HepG2 (cell line): Measurements from ENCODE around the gene GRB10. TPM values are rescaled to one million over a fixed set of nuclear protein-coding genes. Genes with fewer than 3 reads are reported as not detected.

ENCODE experiments used
- ARNT2 ChIP-seq: sonication (generic); formaldehyde crosslinking; IDR thresholded peaks from 2 replicates; pipeline ENCODE4 v1.8.0; 2022; ENCODE audit warnings: mild to moderate bottlenecking, low read depth, missing genetic modification reagents, moderate library complexity
- ATF3 ChIP-seq: sonication (generic); formaldehyde crosslinking; IDR thresholded peaks from 2 replicates; pipeline ENCODE4 v1.4.0; 2020; ENCODE audit warnings: missing genetic modification reagents
- BCLAF1 ChIP-seq: fragments of 450-650 bp; IDR thresholded peaks from 2 replicates; pipeline ENCODE4 v1.6.1; 2017; ENCODE audit warnings: mild to moderate bottlenecking
- CREB1 ChIP-seq, 2 experiments: fragments of 450-650 bp in 1 of 2; IDR thresholded peaks; 2 replicates each; pipeline ENCODE4 v1.6.1; 2016 to 2017; ENCODE audit warnings: control low read depth in 1 of 2, mild to moderate bottlenecking in 1 of 2, missing compliant biosample characterization in 1 of 2, missing genetic modification characterization in 1 of 2
- EP300 ChIP-seq, 3 experiments: sonication (generic) in 1 of 3; formaldehyde crosslinking in 1 of 3; IDR thresholded peaks; 2 replicates each; pipeline versions ENCODE4 v1.5.1 to v1.6.1; 2011 to 2020; ENCODE audit warnings: low read depth in 2 of 3, low read length in 2 of 3, borderline replicate concordance in 1 of 3, improper control_type of control experiment in 1 of 3, mild to moderate bottlenecking in 1 of 3, missing genetic modification reagents in 1 of 3, moderate library complexity in 1 of 3
- FOXP4 ChIP-seq: sonication (generic); formaldehyde crosslinking; IDR thresholded peaks from 2 replicates; pipeline ENCODE4 v1.4.0; 2020; ENCODE audit warnings: missing genetic modification reagents
- MEF2D ChIP-seq: sonication (generic); formaldehyde crosslinking; IDR thresholded peaks from 2 replicates; pipeline ENCODE4 v1.5.1; 2020; ENCODE audit warnings: mild to moderate bottlenecking, missing genetic modification reagents
- RNF2 ChIP-seq: fragments of 450-650 bp; conservative IDR thresholded peaks from 2 replicates; pipeline ENCODE4 v1.6.1; 2016; ENCODE audit warnings: low read depth
- ZBTB42 ChIP-seq: sonication (generic); formaldehyde crosslinking; IDR thresholded peaks from 2 replicates; pipeline ENCODE4 v1.5.0; 2020; ENCODE audit warnings: mild to moderate bottlenecking, missing genetic modification reagents
- ZNF646 ChIP-seq: sonication (generic); formaldehyde crosslinking; IDR thresholded peaks from 2 replicates; pipeline ENCODE4 v1.9.0; 2021; ENCODE audit warnings: mild to moderate bottlenecking, missing genetic modification reagents
- ZNF768 ChIP-seq: sonication (generic); formaldehyde crosslinking; IDR thresholded peaks from 2 replicates; pipeline ENCODE4 v1.4.0; 2020; ENCODE audit warnings: missing genetic modification reagents
- ZNF776 ChIP-seq: sonication (generic); formaldehyde crosslinking; IDR thresholded peaks from 2 replicates; pipeline ENCODE4 v1.4.0; 2020; ENCODE audit warnings: mild to moderate bottlenecking, missing genetic modification reagents
- ZNF883 ChIP-seq: sonication (generic); formaldehyde crosslinking; IDR thresholded peaks from 2 replicates; pipeline ENCODE4 v1.5.1; 2020; ENCODE audit warnings: mild to moderate bottlenecking, missing genetic modification reagents; ENCODE audit errors: not compliant biosample characterization
- polyA plus RNA-seq, 8 experiments: library from polyadenylated mRNA; depleted of rRNA in 3 of 8; stranded (reverse) in 7 of 8; unstranded in 1 of 8; fragments of >200 nt; fragmentation: Illumina TruSeq in 4 of 8; extraction: Trizol in 4 of 8; gene quantifications; 2 replicates each; pipeline versions ENCODE4 v1.2.1 to v1.2.3, GENCODE V29; 2011 to 2016; ENCODE audit warnings: low read depth in 4 of 8, missing spikeins in 1 of 8, mixed read lengths in 1 of 8; ENCODE audit not compliant: insufficient read depth in 1 of 8
- total RNA-seq, 5 experiments: library from RNA; depleted of rRNA; stranded (reverse); fragments of >200 nt; fragmentation: Illumina TruSeq; extraction: Trizol; gene quantifications; 2 replicates each; pipeline ENCODE4 v1.2.3, GENCODE V29; 2016; ENCODE audit warnings: low read depth in 1 of 5

GRB10 gene
- total and polyA plus RNA-seq, 2 of the 13 experiments (the other 11 are each of a cell fraction or from before 2014, with no cell fraction given): 4.0 to 6.8 TPM

- TF ChIP-seq ZNF883 (CRISPR knock-in tag): peak; percentile 59
- no peak for TF ChIP-seq CREB1 (IDR thresholded peaks at IDR 0.05)
- TF ChIP-seq CREB1 (CRISPR knock-in tag; IDR thresholded peaks at IDR 0.05): peak; percentile 37; the same call in 1 of the 2 replicates
- TF ChIP-seq ZBTB42 (CRISPR knock-in tag): no peak
- TF ChIP-seq ARNT2 (CRISPR knock-in tag): 0 out of 2 replicates have a peak, but pooled peaks have one; percentile 30
- TF ChIP-seq ATF3 (CRISPR knock-in tag): peak; percentile 35; the same call in 1 of the 2 replicates
- no peak for TF ChIP-seq BCLAF1
- no peak for TF ChIP-seq RNF2
- 0 out of 2 replicates have a peak, but pooled peaks have one; percentile 15 for TF ChIP-seq ZNF768 (CRISPR knock-in tag)
- TF ChIP-seq MEF2D: 0 out of 2 replicates have a peak, but pooled peaks have one; percentile 50
- no peak for TF ChIP-seq ZNF776 (CRISPR knock-in tag)
- peak in 1 of 2 experiments; percentile 58; a peak in 1 of 4 replicates for TF ChIP-seq EP300 (IDR thresholded peaks at IDR 0.05; ENCODE audit: low read depth in 2 of 2, low read length in 2 of 2)
- TF ChIP-seq EP300 (CRISPR knock-in tag; IDR thresholded peaks at IDR 0.05; ENCODE audit: borderline replicate concordance): no peak
- peak; percentile 92 for TF ChIP-seq ZNF646
- TF ChIP-seq FOXP4 (CRISPR knock-in tag): peak; percentile 67
Measured at GRCh38 chr7:50591480-50592438, 190.9 kb downstream of the GRB10 start (continued).
